ENCODE measurements around the gene MIOX. TPM values are rescaled to one million over a fixed set of nuclear protein-coding genes. Genes with fewer than 3 reads are reported as not detected.

The MIOX gene
- total RNA-seq, 2 donors from 2014 or later = not detected

DNA sequence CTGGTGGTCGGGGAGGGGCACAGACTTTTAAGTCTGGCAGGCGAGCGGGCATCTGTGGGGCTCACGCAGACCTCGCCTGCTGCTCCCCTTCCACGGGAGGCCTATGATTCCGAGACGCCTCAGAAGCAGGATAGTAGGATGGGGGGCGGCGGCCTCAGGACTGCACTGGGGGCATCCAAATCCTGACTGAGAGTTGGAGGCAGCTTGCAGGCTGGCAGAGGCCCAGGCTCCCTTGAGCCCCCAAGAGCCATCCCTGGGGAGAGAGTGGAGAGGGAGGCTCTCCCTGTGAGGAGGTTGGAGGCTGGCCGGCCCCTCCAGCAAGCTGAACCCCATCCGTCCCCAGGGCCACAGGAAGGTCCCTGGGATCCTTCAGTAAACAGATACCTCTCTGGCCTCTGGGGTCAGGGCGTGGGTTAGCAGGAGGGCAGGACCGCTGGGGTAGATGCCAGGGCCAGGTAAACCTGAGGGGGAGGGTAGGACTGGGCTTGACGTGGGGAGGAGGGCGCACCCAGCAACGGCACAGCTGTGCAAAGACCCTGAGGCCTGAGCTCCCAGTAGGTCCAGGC lies 45.1 kb upstream of the MIOX start:
- Histone ChIP-seq H3K9ac (ENCODE audit: extremely low read depth, low read length, poor library complexity, severe bottlenecking) (no peak overlapping the region), H3K36me3 (ENCODE audit: control insufficient read depth, insufficient read depth, low read length) (peaks cover 6% of the 10 kb centered on the region), H3K4me3 (ENCODE audit: low read length) (no peak overlapping the region), H3K27ac (ENCODE audit: low read depth, low read length) (peak overlapping the region; percentile 32), H3K9me3 (ENCODE audit: control insufficient read depth, low read length) (no peaks in the 10 kb centered on the region), H3K4me1 (ENCODE audit: control insufficient read depth, insufficient read depth, low read length) (no peaks in the 10 kb centered on the region), H3K27me3 (ENCODE audit: control insufficient read depth, insufficient read depth, low read length, poor library complexity, severe bottlenecking) (no peaks in the 10 kb centered on the region)
- Mint-ChIP-seq H3K36me3 (ENCODE audit: low read depth) (peaks cover 28% of the 10 kb centered on the region), H3K4me1 (no peaks in the 10 kb centered on the region), H3K9me3 (no peaks in the 10 kb centered on the region), H3K4me3 (no peak overlapping the region), H3K27me3 (ENCODE audit: insufficient read depth) (no peaks in the 10 kb centered on the region), H3K27ac (no peak overlapping the region)
- TF ChIP-seq, protein P1, sequence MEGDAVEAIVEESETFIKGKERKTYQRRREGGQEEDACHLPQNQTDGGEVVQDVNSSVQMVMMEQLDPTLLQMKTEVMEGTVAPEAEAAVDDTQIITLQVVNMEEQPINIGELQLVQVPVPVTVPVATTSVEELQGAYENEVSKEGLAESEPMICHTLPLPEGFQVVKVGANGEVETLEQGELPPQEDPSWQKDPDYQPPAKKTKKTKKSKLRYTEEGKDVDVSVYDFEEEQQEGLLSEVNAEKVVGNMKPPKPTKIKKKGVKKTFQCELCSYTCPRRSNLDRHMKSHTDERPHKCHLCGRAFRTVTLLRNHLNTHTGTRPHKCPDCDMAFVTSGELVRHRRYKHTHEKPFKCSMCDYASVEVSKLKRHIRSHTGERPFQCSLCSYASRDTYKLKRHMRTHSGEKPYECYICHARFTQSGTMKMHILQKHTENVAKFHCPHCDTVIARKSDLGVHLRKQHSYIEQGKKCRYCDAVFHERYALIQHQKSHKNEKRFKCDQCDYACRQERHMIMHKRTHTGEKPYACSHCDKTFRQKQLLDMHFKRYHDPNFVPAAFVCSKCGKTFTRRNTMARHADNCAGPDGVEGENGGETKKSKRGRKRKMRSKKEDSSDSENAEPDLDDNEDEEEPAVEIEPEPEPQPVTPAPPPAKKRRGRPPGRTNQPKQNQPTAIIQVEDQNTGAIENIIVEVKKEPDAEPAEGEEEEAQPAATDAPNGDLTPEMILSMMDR (conservative IDR thresholded peaks at IDR 0.05) = no peak
- no peak for DNase-seq
- WGBS, 2 experiments (ENCODE audit: insufficient coverage in 1 of 2, insufficient read length in 1 of 2) = 93 to 98% methylated on average over 13 to 17 of the region's 17 CpGs

DNA sequence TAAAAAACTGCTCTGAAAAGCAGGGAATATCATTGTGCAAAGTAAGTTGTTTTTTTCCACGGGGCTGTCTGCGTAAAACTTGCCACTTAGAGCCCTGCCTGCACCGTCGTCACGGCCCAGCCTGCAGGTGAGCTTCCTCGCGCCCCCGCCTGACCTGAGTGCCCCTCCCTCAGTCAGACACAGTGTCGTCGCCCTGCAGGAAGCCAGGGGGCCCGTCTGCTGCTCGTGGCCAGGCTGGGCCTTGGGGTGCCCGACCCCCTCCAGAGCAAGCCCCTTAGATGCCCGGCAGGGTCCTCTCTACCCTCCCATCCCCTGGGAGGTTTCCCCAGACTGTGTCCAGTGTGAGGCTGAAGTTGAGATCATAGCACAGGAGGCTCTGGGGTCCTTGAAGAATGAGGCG lies 43.5 kb upstream of the MIOX start:
- no peaks in the 10 kb centered on the region for H3K9me3 ChIP-seq (ENCODE audit: control insufficient read depth, low read length)
- H3K4me1 Mint-ChIP-seq = no peaks in the 10 kb centered on the region
- H3K27me3 ChIP-seq (ENCODE audit: control insufficient read depth, insufficient read depth, low read length, poor library complexity, severe bottlenecking) = no peaks in the 10 kb centered on the region
- H3K27ac Mint-ChIP-seq = peak overlapping the region; percentile 82
- no peak for DNase-seq
- H3K4me3 Mint-ChIP-seq = no peak overlapping the region
- H3K36me3 Mint-ChIP-seq (ENCODE audit: low read depth) = peaks cover 30% of the 10 kb centered on the region
- peaks cover 9% of the 10 kb centered on the region for H3K36me3 ChIP-seq (ENCODE audit: control insufficient read depth, insufficient read depth, low read length)
- no peaks in the 10 kb centered on the region for H3K9me3 Mint-ChIP-seq
- TF ChIP-seq, protein P1 (conservative IDR thresholded peaks at IDR 0.05) = no peak
- peak overlapping the region; percentile 60 for H3K27ac ChIP-seq (ENCODE audit: low read depth, low read length)
- no peak overlapping the region for H3K9ac ChIP-seq (ENCODE audit: extremely low read depth, low read length, poor library complexity, severe bottlenecking)
- no peaks in the 10 kb centered on the region for H3K4me1 ChIP-seq (ENCODE audit: control insufficient read depth, insufficient read depth, low read length)
- no peaks in the 10 kb centered on the region for H3K27me3 Mint-ChIP-seq (ENCODE audit: insufficient read depth)
- WGBS, 2 experiments (ENCODE audit: insufficient coverage in 1 of 2, insufficient read length in 1 of 2) = 91 to 96% methylated on average over 5 to 15 of the region's 15 CpGs
- H3K4me3 ChIP-seq (ENCODE audit: low read length) = no peak overlapping the region

DNA sequence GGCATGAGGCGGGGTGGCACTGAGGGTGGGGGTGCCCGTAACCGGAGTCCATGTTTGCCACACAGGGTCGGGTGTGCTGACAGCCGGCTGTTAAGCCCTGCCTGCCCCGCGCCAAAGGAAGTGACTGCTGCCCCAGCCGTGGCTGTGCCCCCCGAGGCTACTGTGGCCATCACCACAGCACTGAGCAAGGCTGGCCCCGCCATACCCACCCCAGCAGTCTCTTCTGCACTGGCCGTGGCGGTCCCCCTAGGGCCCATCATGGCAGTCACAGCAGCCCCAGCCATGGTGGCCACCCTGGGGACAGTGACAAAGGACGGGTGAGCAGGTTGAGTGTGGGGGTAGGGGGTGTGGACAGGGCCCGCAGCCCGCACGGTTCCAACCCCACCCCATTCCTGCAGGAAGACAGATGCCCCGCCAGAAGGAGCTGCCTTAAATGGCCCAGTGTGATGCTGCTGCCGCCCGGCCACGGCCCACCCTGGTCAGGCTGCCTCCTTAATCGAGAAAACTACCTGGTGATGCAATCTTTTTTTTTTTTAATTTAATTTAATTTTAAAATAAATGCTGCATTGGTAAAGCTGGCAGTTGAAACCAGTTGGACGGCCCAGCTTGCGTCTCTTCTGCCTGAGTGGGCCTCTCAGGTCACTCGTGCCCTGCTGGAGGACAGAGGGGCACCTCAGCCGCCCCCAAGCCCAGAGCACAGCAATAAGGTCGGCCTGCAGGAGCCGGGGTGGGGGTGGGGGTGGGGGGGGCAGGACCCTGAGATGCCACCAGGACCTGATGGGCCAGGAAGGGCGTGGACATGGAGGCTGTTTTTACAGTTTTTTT lies 42.6 kb upstream of the MIOX start:
- H3K27me3 ChIP-seq (ENCODE audit: control insufficient read depth, insufficient read depth, low read length, poor library complexity, severe bottlenecking) = no peaks in the 10 kb centered on the region
- H3K4me1 ChIP-seq (ENCODE audit: control insufficient read depth, insufficient read depth, low read length) = no peaks in the 10 kb centered on the region
- H3K27ac ChIP-seq (ENCODE audit: low read depth, low read length) = peak overlapping the region; percentile 60
- TF ChIP-seq, protein P1 (conservative IDR thresholded peaks at IDR 0.05) = no peak
- H3K9ac ChIP-seq (ENCODE audit: extremely low read depth, low read length, poor library complexity, severe bottlenecking) = no peak overlapping the region
- H3K4me1 Mint-ChIP-seq = no peaks in the 10 kb centered on the region
- no peaks in the 10 kb centered on the region for H3K27me3 Mint-ChIP-seq (ENCODE audit: insufficient read depth)
- H3K36me3 Mint-ChIP-seq (ENCODE audit: low read depth) = peaks cover 35% of the 10 kb centered on the region
- 93 to 96% methylated on average over 10 to 28 of the region's 28 CpGs for WGBS, 2 experiments (ENCODE audit: insufficient coverage in 1 of 2, insufficient read length in 1 of 2)
- H3K9me3 ChIP-seq (ENCODE audit: control insufficient read depth, low read length) = no peaks in the 10 kb centered on the region
- H3K27ac Mint-ChIP-seq = peak overlapping the region; percentile 82
- peaks cover 17% of the 10 kb centered on the region for H3K36me3 ChIP-seq (ENCODE audit: control insufficient read depth, insufficient read depth, low read length)
- H3K4me3 Mint-ChIP-seq = no peak overlapping the region
- DNase-seq = no peak
- H3K9me3 Mint-ChIP-seq = no peaks in the 10 kb centered on the region
- no peak overlapping the region for H3K4me3 ChIP-seq (ENCODE audit: low read length)

Data from endodermal cell (in vitro differentiated cells).